Muscle of arm (tissue), 14 donors: ENCODE measurements around the gene HEYL. TPM values are rescaled to one million over a fixed set of nuclear protein-coding genes. Genes with fewer than 3 reads are reported as not detected.

Experiments used
- DNase-seq: peaks from one replicate; pipeline ENCODE4 v3.0.0-alpha.2; 2013
- long read RNA-seq, 11 donors: transcript quantifications; one replicate each; lab custom pipeline, GENCODE V29; 2026
- polyA plus RNA-seq, 12 donors: library from polyadenylated mRNA; unstranded; fragments of 120-200 nt; gene quantifications; one replicate each; pipeline ENCODE4 v1.2.1, GENCODE V29; 2013; ENCODE audit not compliant: insufficient read length in 12 of 12

The HEYL gene
- polyA plus RNA-seq: 10 to 100 TPM in 11 of 12 donors, not detected in 1; 32.9 to 63.6 (median 51.9) TPM
- long read RNA-seq, donor 1, transcript HEYL-201 (5 exons, 3,661 nt): major isoform, 5 of 5 reads
- long read RNA-seq, donor 1, partial matches to known transcripts: 0 of 5 reads
- long read RNA-seq, donor 1, other reads (novel, unspliced or antisense): 0 of 5 reads
- long read RNA-seq, donor 2, transcript HEYL-201 (5 exons, 3,661 nt): major isoform, 27 of 35 reads
- long read RNA-seq, donor 2, partial matches to known transcripts: 0 of 35 reads
- long read RNA-seq, donor 2, other reads (novel, unspliced or antisense): 8 of 35 reads
- long read RNA-seq, donor 3, transcript HEYL-201 (5 exons, 3,661 nt): major isoform, 13 of 13 reads
- long read RNA-seq, donor 3, partial matches to known transcripts: 0 of 13 reads
- long read RNA-seq, donor 3, other reads (novel, unspliced or antisense): 0 of 13 reads
- long read RNA-seq, donor 4, transcript HEYL-201 (5 exons, 3,661 nt): major isoform, 12 of 12 reads
- long read RNA-seq, donor 4, partial matches to known transcripts: 0 of 12 reads
- long read RNA-seq, donor 4, other reads (novel, unspliced or antisense): 0 of 12 reads
- long read RNA-seq, donor 5, transcript HEYL-201 (5 exons, 3,661 nt): major isoform, 29 of 43 reads
- long read RNA-seq, donor 5, partial matches to known transcripts: 14 of 43 reads
- long read RNA-seq, donor 5, other reads (novel, unspliced or antisense): 0 of 43 reads
- long read RNA-seq, donor 6, transcript HEYL-201 (5 exons, 3,661 nt): major isoform, 13 of 13 reads
- long read RNA-seq, donor 6, partial matches to known transcripts: 0 of 13 reads
- long read RNA-seq, donor 6, other reads (novel, unspliced or antisense): 0 of 13 reads
- long read RNA-seq, donor 7, transcript HEYL-201 (5 exons, 3,661 nt): major isoform, 12 of 12 reads
- long read RNA-seq, donor 7, partial matches to known transcripts: 0 of 12 reads
- long read RNA-seq, donor 7, other reads (novel, unspliced or antisense): 0 of 12 reads
- long read RNA-seq, donor 8, transcript HEYL-201 (5 exons, 3,661 nt): major isoform, 20 of 41 reads
- long read RNA-seq, donor 8, partial matches to known transcripts: 6 of 41 reads
- long read RNA-seq, donor 8, other reads (novel, unspliced or antisense): 15 of 41 reads
- long read RNA-seq, donor 9, transcript HEYL-201 (5 exons, 3,661 nt): major isoform, 7 of 7 reads
- long read RNA-seq, donor 9, partial matches to known transcripts: 0 of 7 reads
- long read RNA-seq, donor 9, other reads (novel, unspliced or antisense): 0 of 7 reads
- long read RNA-seq, donor 10, transcript HEYL-201 (5 exons, 3,661 nt): major isoform, 22 of 22 reads
- long read RNA-seq, donor 10, partial matches to known transcripts: 0 of 22 reads
- long read RNA-seq, donor 10, other reads (novel, unspliced or antisense): 0 of 22 reads
- long read RNA-seq, donor 11, transcript HEYL-201 (5 exons, 3,661 nt): major isoform, 23 of 30 reads
- long read RNA-seq, donor 11, partial matches to known transcripts: 0 of 30 reads
- long read RNA-seq, donor 11, other reads (novel, unspliced or antisense): 7 of 30 reads

DNA sequence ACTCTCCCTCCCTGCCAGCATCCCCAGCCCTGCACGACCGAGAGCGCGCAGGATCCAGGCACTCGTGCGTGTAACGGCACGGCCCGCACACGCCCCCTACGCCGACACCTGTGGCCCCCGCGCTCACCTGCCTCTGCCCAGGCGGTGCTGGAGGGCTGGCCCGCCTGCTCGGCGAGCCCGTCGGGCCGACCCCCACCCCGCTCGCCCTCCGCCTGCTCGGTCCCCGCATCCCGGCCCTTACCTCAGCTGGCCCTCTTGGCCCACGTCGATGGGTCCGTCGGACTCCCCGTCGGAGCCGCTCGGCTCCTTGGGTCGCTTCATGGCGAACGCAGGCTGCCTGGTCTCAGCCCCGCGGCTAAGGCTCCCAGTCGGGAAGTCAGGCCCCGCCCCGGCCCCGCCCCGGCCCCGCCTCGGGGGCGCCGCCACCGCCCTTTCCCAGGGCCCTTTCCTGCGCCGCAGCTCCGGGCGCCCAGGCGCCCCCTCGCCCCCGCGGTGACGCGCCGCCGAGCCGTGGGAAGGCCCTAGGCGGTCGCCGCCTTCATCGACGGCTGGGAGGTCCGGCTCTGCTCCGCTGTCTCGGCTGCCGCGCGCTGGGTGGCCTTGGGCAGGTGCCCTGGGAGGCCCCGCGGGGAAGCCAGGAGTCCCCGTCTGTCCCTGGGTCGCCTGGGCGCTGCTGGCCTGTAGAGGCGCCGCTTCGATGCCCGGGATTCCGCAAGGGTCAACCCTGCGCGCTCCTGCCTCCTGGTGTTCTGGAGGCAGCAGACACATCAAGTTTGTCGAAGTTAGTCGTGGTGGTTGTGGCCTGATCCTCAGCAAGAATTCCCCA is at the start of gene HEYL:
Gene HEYL, minus strand, starts transcription at position 339 of the 826 bp plus-strand sequence. Its CDS starts 18 bp downstream, at position 321.
- no peak for DNase-seq

GRCh38 chr1:39689214-39689613 is 49.8 kb upstream of the HEYL start:
- no peak for DNase-seq

DNA sequence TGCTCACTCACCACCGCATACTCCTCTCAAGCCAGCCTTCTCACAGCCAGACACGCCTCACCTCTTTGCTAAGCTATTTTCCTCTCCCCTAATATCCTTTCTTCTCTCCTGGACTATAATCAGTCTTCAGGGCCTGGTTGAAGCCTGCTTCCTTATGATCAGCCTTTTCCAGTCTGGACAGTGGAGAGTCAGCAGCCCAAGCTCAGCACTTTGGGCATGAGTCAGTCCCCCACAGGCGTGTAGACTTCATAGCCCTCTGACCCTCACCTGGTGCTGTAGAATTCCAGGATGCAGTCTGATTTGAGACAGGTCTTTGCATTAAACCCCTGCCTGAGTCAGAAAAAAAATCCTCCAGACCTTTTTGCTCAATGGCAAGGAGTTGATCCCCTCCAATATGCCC is 49.3 kb upstream of the HEYL start:
- no peak for DNase-seq

DNA sequence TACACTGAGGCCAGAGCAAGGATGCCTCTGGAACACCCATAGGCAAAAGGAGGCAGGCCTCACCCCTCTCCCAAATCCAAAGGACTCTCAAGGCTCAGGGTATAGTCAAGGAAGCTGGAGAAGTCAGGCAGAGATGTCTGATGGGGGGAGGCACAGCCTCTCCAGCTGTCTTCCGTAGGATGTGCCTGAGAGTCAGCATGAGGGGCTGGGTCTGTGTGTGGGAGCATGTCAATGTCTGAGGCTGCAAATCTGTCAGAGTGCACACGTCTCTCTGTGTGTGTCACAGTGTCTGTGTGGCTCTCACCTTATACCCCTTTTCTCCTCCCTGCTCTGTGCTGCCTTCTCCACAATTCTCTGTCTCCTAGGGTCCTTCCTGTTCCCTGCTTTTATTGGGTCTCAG is 47.8 kb upstream of the HEYL start:
- no peak for DNase-seq

GRCh38 chr1:39685071-39685470 is 45.6 kb upstream of the HEYL start:
- no peak for DNase-seq

GRCh38 chr1:39684313-39684664 is 44.8 kb upstream of the HEYL start:
- DNase-seq: no peak

DNA sequence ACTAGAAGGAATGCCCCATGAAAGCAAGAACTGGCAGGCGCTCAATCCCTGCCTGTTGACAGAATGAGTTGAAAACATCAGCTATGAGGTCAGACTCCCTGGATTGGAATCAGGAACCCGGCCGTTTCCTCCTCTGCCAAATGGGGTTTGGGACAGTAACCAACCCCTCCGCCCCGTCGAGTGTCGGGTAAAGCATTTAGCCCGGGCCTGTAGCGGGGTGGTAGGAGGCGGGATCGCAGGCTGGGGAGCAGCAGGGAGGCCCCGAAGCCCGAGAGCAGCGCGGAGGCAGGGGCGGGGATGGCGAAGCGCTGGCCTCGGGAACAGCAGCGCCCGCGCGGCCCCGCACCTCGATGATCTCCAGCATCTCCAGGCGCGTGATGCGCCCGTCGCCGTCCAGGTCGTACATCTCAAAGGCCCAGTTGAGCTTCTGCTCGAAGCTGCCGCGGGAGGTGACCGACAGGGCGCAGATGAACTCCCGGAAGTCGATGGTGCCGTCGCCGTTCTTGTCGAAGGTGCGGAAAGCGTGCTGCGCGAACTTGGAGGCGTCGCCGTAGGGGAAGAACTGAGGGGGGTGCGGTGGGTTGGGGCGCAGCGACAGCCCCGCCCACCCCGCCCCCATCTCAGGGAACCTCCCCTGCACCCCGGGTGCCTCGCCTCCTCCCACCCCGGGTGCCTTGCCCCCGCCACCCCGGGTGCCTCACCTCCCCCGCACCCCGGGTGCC is 44.3 kb upstream of the HEYL start:
- DNase-seq: no peak

DNA sequence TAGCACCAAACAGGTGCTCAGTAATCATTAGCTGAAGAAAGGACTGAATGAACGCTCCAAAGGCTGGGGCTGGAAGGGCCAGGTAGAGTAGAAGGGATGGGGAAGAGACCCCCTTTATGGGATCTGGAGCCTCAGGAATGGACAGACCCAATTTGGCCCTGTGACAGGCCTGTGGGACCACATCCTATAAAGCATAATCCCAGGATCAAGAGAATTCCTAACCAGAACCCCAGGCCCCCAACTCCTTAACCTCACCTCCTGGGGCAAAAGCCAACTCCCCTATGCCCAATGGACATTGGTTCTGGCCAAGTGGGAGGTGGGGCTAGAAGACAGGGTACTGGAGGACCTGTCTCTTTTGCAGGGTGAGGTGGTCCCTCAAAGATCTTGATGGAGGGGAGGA is 42.6 kb upstream of the HEYL start:
- no peak for DNase-seq

DNA sequence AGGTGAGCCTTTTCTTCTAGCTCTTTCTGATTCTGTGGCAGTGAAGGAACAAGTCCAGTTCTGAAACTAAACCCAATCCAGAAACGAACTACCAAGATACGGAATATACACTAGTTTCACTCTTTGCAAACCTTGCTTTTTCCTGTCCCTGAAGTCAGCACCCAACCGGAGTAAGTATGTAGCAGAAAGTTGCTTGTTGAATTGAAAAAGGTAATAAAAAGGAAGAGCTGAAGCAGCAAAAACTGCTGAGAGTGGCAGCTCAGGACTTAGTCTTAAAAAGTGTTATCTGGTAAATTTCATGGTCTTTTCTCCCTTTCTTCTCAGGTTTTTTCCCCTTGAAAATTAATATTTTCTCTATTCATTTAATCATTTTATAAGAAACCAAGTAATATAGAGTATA is 41.9 kb upstream of the HEYL start:
- no peak for DNase-seq

GRCh38 chr1:39680751-39681150 is 41.3 kb upstream of the HEYL start:
- no peak for DNase-seq

- no peak for DNase-seq
These were observed 40.4 kb upstream of the HEYL start for GRCh38 chr1:39679821-39680220.

DNA sequence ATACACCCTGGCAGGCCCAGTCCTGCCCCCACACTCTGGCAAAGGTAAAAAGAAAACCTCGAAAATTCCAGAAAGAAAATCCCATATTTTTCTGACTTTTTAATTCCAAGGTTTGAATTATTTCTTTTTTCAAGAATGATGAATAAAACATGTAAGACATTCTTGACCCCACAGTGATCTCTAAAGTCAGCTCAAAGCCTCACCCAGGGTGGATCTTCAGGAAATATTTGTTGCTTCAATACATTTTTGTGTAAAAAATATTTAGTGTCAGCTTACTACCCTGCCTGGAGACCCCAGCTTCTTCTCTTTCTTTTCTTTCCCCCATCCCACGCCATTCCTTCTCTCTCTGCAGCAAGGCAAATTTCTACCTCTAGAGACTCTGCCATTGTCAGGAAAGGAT is 39.4 kb upstream of the HEYL start:
- no peak for DNase-seq

GRCh38 chr1:39677645-39678044 is 38.2 kb upstream of the HEYL start:
- no peak for DNase-seq

- no peak for DNase-seq
These were observed 37.6 kb upstream of the HEYL start for GRCh38 chr1:39676948-39677548.

- no peak for DNase-seq
These were observed 35.8 kb upstream of the HEYL start for GRCh38 chr1:39675220-39675619.

DNA sequence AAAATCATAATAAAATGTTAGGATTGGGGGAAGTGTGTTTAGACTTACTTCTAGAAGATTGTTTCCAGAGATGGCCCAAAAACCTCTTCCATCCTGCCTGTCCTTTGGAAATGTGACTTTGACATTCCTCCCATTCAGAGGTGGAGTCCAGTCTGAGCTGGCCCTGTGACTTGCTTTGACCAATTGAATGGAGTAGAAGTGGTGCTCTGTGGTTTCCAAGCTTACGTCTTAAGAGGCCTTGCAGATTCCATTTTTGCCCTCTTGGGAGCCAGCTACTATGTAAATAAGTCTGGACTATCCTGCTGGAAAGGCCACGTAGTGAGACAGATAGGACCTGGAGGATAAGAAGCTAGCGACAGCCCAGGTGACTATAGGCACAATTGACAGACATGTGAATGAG is 33.8 kb upstream of the HEYL start:
- no peak for DNase-seq

DNA sequence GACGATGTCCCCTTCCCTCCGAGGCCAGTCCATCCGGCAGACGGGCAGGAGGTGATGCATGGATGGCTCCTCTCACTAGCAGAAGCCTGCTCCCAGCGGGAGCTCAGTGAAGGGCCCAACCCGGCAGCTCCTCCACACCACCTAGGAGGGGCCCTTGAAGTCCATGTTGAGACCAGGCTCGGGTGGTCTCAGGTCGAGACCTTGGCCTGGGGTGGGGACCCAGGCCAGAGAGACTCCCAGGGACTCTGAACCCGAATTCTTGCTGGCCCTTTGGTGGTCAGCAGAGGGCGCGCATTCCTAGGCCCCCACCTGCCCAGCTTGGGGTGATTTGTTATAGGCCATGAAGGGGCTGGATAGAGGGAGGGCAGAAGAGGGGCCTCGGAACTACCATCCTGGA is 33.1 kb upstream of the HEYL start:
- no peak for DNase-seq

DNA sequence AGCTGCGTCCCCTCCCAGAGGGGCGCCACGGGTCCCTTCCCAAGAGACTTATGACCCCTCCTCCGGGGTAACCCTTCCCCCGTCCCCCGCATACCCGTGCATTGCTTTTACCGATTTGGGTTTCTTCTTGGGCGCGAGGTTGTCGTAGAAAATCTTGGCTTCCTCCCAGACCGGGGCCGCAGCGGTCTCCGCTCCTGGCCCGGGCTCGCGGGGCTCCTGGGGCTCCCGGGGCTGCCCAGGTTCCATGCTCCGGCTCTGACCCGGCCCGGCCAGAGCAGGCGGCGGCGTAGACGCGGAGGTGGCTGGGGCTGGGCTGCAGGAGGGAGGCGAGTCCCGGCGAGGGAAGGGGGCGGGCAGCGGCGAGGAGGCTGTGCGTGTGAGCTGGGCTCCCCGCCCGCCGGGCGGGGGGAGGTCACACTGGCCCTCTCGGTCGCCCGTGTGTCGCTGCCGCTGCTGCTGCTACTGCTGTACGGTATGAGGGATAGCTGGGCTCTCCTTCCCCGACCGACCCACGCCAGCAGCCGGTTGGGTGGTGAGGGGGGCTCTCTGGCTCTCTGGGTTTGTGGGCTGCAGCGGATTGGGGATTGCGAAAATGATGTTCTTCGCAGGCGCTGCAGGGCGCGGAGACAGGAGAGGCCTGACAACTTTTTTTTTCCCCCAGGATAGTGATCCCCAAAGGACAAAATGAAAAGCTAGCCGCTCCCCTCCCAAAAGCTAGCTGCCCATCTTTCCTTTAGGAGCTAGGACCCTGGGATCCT is 32.5 kb upstream of the HEYL start, which contains the start of gene NT5C1A:
Gene NT5C1A, minus strand, starts transcription at position 315 of the 758 bp plus-strand sequence. Its CDS starts 69 bp downstream, at position 246.
- DNase-seq: no peak

DNA sequence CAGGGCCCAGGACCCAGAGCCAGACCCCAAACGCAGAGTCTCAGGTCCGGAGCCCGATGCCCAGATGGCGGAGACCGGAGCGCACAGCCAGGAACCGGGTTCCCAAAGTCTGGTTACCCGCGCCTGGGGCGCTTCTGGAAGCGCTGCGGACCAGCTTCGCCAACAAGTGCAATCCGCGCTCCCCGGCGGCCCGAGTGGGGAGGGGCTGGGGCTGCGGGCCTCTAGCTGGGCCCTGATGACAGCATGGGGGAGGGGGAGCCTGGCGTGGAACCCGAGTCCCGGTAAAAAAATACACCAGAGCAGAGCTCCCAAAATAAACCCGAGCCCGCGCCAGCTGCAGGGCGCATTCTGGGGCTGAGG is 32.0 kb upstream of the HEYL start:
- no peak for DNase-seq
